ENCODE data around the gene ADAM15.

DNA sequence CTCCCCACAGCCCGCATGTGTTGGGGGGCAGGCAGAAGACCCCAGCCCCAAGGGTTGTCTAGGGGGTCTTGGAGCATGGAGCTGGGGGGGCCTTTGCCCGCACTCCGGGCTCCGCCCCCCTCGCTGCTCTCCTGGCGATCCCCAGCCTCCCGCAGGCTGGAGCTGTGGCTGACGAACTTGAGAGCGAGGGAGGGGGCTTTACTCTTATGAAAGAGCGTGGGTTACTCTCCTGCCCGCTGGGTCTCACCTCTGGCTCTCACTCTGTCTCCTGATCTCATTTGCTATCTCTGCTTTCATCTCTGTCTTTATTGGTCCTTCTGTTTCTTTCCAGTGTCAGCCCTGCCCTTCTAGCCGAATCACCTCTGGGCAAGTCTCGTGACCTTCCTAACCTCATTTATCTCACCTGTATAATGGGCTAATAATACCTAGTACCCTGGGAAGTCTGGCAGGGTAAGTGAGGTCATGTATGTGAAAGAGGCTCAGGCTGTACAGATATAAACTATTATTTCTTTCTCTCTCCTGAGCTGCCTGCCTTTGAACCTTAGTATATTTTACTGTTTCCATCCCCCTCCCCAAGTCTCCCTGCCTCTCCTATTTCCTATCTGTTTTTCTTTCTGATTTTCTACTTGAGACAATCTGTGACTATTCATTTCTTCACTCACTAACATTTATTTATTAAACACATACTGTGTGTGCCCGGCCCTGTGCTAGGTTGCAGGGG lies 13.2 kb downstream of the ADAM15 start:
- TF ChIP-seq POLR2A (IDR thresholded peaks at IDR 0.05) (no peak), EP300 (IDR thresholded peaks at IDR 0.05; ENCODE audit: low read depth) (no peak)
- TF ChIP-seq, protein P1, sequence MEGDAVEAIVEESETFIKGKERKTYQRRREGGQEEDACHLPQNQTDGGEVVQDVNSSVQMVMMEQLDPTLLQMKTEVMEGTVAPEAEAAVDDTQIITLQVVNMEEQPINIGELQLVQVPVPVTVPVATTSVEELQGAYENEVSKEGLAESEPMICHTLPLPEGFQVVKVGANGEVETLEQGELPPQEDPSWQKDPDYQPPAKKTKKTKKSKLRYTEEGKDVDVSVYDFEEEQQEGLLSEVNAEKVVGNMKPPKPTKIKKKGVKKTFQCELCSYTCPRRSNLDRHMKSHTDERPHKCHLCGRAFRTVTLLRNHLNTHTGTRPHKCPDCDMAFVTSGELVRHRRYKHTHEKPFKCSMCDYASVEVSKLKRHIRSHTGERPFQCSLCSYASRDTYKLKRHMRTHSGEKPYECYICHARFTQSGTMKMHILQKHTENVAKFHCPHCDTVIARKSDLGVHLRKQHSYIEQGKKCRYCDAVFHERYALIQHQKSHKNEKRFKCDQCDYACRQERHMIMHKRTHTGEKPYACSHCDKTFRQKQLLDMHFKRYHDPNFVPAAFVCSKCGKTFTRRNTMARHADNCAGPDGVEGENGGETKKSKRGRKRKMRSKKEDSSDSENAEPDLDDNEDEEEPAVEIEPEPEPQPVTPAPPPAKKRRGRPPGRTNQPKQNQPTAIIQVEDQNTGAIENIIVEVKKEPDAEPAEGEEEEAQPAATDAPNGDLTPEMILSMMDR (IDR thresholded peaks at IDR 0.05) = no peak
